Activated naive CD8-positive, alpha-beta T cell treated with anti-CD3 and anti-CD28 coated beads, Interleukin-2, amount 10 ng/mL, durations not matched to agents 7 days and 5 days (primary cell): ENCODE data around the gene CSMD2. TPM values are rescaled to one million over a fixed set of nuclear protein-coding genes. Genes with fewer than 3 reads are reported as not detected.
"Not testable (repeated sequence)": the region's sequence is repeated elsewhere in the genome, so short reads cannot be mapped to it uniquely, and the experiment has no call there.

Source experiments
- ATAC-seq: fragments of 150-1000 bp; cut with Tn5 transposase; one replicate; pipeline ENCODE4 v1.10.0; 2021; ENCODE audit warnings: low read depth, moderate library complexity
- POLR2A ChIA-PET: fragments of 350-600 bp; sonication (Branson Sonifier 250); formaldehyde crosslinking; loops from one replicate; lab custom pipeline; 2021; ENCODE audit warnings: antibody characterized with exemption; lab: Charles Lee
- DNase-seq: peaks from one replicate; pipeline ENCODE4 v3.0.0; 2021
- H3K27ac Mint-ChIP-seq: one replicate; pipeline ENCODE4 v1.8.0; 2022; ENCODE audit warnings: mild to moderate bottlenecking, mixed read lengths
- H3K27me3 Mint-ChIP-seq: one replicate; pipeline ENCODE4 v1.8.0; 2022; ENCODE audit warnings: mild to moderate bottlenecking, moderate library complexity, mixed read lengths
- H3K36me3 Mint-ChIP-seq: one replicate; pipeline ENCODE4 v1.8.0; 2021; ENCODE audit warnings: mild to moderate bottlenecking, mixed read lengths
- H3K4me1 Mint-ChIP-seq: one replicate; pipeline ENCODE4 v1.8.0; 2021; ENCODE audit warnings: mixed read lengths
- H3K4me3 Mint-ChIP-seq: one replicate; pipeline ENCODE4 v1.8.0; 2022; ENCODE audit warnings: mild to moderate bottlenecking, moderate library complexity, mixed read lengths
- H3K9me3 Mint-ChIP-seq: one replicate; pipeline ENCODE4 v1.8.0; 2021; ENCODE audit warnings: mixed read lengths
- total RNA-seq, 2 experiments: library from RNA; stranded (reverse); gene quantifications; one replicate each; pipeline ENCODE4 v1.2.3, GENCODE V29; 2021

Gene CSMD2
- not detected for total RNA-seq

DNA sequence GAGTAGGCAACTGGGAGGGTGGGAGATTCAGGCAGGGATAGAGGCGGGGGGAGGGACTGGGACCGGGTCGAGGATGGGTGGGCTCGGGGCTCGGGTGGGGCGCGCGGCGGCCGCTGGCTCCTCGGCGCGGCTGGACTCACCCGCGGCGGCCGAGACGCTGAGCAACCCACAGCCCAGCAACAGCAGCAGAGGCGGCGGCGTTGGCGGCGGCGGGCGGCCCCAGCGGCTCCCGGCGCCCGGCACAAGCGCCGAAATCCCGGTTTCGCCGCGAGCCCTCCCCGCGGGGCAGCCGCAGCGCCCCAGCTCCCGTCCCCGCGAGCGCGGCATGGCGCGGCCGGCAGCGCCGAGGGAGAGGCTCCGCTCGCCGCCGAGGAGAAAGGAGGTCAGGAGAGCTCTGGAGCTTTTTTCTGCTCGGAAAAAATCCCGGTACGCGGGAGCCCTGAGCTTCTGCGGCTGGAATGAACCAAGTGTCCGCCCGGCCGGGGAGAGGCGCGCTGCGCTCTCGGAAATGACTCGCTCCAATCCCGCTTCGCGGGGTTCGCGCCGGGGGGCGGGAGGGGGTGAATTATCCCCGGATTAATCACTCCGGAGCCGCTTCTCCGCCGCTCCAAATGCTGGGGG lies at the start of gene CSMD2:
Gene CSMD2 (minus strand): TSS at position 460 of the 621 bp plus-strand sequence. CDS start 133 bp downstream, at position 327.
- no peak within 1 kb of the TSS for H3K27ac Mint-ChIP-seq
- H3K4me3 Mint-ChIP-seq, result peak within 1 kb of the TSS; percentile 42
- POLR2A ChIA-PET, result interaction anchor here (0.6 kb wide), 1 partner anchor 15 kb away, joined by 3 read pairs; no protein-coding TSS in a partner anchor
- H3K9me3 Mint-ChIP-seq, result no peaks in the 10 kb centered on the region
- DNase-seq, result no peak
- ATAC-seq, result no peak
- H3K36me3 Mint-ChIP-seq, result no peaks in the 10 kb centered on the region
- H3K4me1 Mint-ChIP-seq, result peaks cover 4% of the 10 kb centered on the region
- peaks cover 77% of the 10 kb centered on the region for H3K27me3 Mint-ChIP-seq

GRCh38 chr1:34213956-34214355 lies 48.9 kb upstream of the CSMD2 start:
- Mint-ChIP-seq H3K4me1 (no peaks in the 10 kb centered on the region), H3K27ac (no peak overlapping the region), H3K9me3 (no peaks in the 10 kb centered on the region), H3K27me3 (no peaks in the 10 kb centered on the region), H3K36me3 (no peaks in the 10 kb centered on the region), H3K4me3 (no peak overlapping the region)
- POLR2A ChIA-PET, result no interaction called here
- ATAC-seq, result no peak
- DNase-seq, result no peak

GRCh38 chr1:34212673-34213072 lies 47.6 kb upstream of the CSMD2 start:
- no peaks in the 10 kb centered on the region for H3K4me1 Mint-ChIP-seq
- ATAC-seq (no peak), DNase-seq (no peak)
- H3K27ac Mint-ChIP-seq, result no peak overlapping the region
- H3K36me3 Mint-ChIP-seq, result no peaks in the 10 kb centered on the region
- H3K4me3 Mint-ChIP-seq, result no peak overlapping the region
- POLR2A ChIA-PET, result no interaction called here
- no peaks in the 10 kb centered on the region for H3K9me3 Mint-ChIP-seq
- H3K27me3 Mint-ChIP-seq, result no peaks in the 10 kb centered on the region

DNA sequence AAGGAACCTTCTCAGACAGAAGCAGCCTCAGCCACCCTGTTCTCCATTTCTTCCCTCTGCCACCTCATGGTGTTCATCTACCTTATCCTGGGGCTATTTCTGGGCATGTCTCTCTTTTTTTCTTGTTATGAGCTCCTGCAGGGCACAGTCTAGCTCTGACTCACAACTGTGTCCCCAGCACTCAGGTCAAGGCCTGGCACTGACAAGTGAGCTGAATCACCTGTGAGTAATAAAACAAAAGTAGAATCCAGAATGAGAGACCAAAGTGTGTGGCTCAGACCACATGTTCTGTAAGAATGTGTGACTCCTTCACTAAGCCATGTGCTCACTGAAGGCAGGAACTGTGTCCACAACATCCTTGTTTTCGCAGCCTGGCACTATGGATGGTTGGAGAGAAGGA lies 34.9 kb upstream of the CSMD2 start:
- Mint-ChIP-seq H3K36me3 (no peaks in the 10 kb centered on the region), H3K9me3 (no peaks in the 10 kb centered on the region), H3K4me3 (no peak overlapping the region), H3K27me3 (peaks cover 1% of the 10 kb centered on the region), H3K4me1 (no peaks in the 10 kb centered on the region), H3K27ac (no peak overlapping the region)
- POLR2A ChIA-PET, result no interaction called here
- DNase-seq, result no peak
- no peak for ATAC-seq

- no peak for DNase-seq
- H3K36me3 Mint-ChIP-seq, result no peaks in the 10 kb centered on the region
- no peaks in the 10 kb centered on the region for H3K4me1 Mint-ChIP-seq
- peaks cover 12% of the 10 kb centered on the region for H3K9me3 Mint-ChIP-seq
- POLR2A ChIA-PET, result no interaction called here
- H3K27ac Mint-ChIP-seq, result no peak overlapping the region
- ATAC-seq, result no peak
- peaks cover 2% of the 10 kb centered on the region for H3K27me3 Mint-ChIP-seq
- H3K4me3 Mint-ChIP-seq, result no peak overlapping the region
These were observed 27.6 kb upstream of the CSMD2 start for GRCh38 chr1:34192621-34193020.

- Mint-ChIP-seq H3K4me1 (no peaks in the 10 kb centered on the region), H3K4me3 (no peak overlapping the region), H3K9me3 (peaks cover 12% of the 10 kb centered on the region), H3K36me3 (no peaks in the 10 kb centered on the region), H3K27ac (no peak overlapping the region), H3K27me3 (peaks cover 9% of the 10 kb centered on the region)
- POLR2A ChIA-PET, result no interaction called here
- DNase-seq (no peak), ATAC-seq (no peak)
These were observed 25.7 kb upstream of the CSMD2 start for GRCh38 chr1:34190692-34191091.

DNA sequence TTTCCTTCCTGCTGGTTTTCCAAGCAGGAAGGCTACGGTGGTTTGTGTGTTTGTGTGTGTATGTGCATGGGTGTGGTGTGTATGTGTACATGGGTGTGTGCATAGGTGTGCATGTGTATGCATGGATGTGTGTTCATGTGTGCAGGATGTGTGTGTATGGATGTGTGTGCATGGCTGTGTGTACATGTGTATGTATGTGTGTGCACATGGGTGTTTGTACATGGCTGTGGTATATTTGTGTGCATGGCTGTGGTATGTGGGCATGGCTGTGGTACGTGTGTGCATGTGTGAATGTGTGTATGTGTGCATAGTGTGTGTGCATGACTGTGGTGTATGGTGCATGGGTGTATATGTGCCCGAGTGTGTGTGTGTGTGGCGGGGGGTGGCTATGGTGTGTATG lies 24.0 kb upstream of the CSMD2 start:
- Mint-ChIP-seq H3K27ac (no peak overlapping the region), H3K9me3 (peaks cover 12% of the 10 kb centered on the region), H3K27me3 (peaks cover 10% of the 10 kb centered on the region), H3K36me3 (no peaks in the 10 kb centered on the region), H3K4me3 (no peak overlapping the region), H3K4me1 (no peaks in the 10 kb centered on the region)
- ATAC-seq (no peak), DNase-seq (no peak)
- POLR2A ChIA-PET, result no interaction called here

DNA sequence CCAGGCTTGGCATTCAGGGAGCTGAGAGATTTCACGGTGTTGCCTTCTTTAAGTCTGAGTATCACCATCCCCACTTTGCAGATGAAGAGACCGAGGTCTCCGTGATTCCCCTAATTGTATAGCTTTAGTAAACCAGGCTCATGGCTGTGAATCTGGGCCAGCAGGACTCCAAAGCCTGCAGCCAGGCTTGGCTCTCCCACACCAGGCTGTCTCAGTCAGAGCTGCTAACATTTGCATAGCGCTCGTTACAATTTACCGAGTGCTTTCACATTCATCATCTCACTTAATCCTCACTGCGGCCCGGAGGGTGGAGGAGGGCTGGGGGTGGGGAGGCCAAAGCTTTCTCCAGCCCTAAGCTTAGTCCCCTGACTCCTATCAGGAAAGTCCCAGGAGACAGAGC lies 23.4 kb upstream of the CSMD2 start:
- H3K36me3 Mint-ChIP-seq, result no peaks in the 10 kb centered on the region
- H3K4me1 Mint-ChIP-seq, result no peaks in the 10 kb centered on the region
- H3K9me3 Mint-ChIP-seq, result peaks cover 14% of the 10 kb centered on the region
- H3K4me3 Mint-ChIP-seq, result no peak overlapping the region
- DNase-seq (no peak), ATAC-seq (no peak)
- H3K27me3 Mint-ChIP-seq, result peaks cover 14% of the 10 kb centered on the region
- POLR2A ChIA-PET, result no interaction called here
- H3K27ac Mint-ChIP-seq, result no peak overlapping the region

- H3K27me3 Mint-ChIP-seq, result peaks cover 14% of the 10 kb centered on the region
- POLR2A ChIA-PET, result no interaction called here
- DNase-seq, result no peak
- H3K4me1 Mint-ChIP-seq, result no peaks in the 10 kb centered on the region
- peaks cover 14% of the 10 kb centered on the region for H3K9me3 Mint-ChIP-seq
- H3K4me3 Mint-ChIP-seq, result no peak overlapping the region
- no peaks in the 10 kb centered on the region for H3K36me3 Mint-ChIP-seq
- H3K27ac Mint-ChIP-seq, result no peak overlapping the region
- ATAC-seq, result no peak
These were observed 21.9 kb upstream of the CSMD2 start for GRCh38 chr1:34186741-34187494.

DNA sequence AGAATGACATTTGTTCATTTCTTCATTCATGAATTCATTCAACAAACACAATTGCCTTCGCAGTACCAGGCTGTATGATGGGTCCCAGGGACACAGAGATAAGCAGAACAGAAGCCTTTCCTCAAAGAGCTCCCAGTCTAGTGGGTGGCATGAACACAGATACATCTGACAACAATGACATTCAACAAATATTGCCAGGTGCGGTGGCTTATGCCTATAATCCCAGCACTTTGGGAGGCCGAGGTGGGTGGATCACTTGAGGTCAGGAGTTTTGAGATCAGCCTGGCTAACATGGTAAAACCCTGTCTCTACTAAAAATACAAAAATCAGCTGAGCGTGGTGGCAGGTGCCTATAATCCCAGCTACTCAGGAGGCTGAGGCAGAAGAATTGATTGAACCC lies 18.4 kb upstream of the CSMD2 start:
- H3K36me3 Mint-ChIP-seq, POLR2A ChIA-PET, H3K27ac Mint-ChIP-seq, DNase-seq, H3K9me3 Mint-ChIP-seq, H3K4me1 Mint-ChIP-seq, H3K4me3 Mint-ChIP-seq, ATAC-seq: not testable (repeated sequence)
- H3K27me3 Mint-ChIP-seq, result peaks cover 14% of the 10 kb centered on the region

GRCh38 chr1:34178072-34178471 lies 13.0 kb upstream of the CSMD2 start:
- peaks cover 31% of the 10 kb centered on the region for H3K27me3 Mint-ChIP-seq
- no peak overlapping the region for H3K27ac Mint-ChIP-seq
- POLR2A ChIA-PET, result no interaction called here
- DNase-seq, result no peak
- H3K4me1 Mint-ChIP-seq, result no peaks in the 10 kb centered on the region
- H3K36me3 Mint-ChIP-seq, result no peaks in the 10 kb centered on the region
- no peak for ATAC-seq
- no peaks in the 10 kb centered on the region for H3K9me3 Mint-ChIP-seq
- no peak overlapping the region for H3K4me3 Mint-ChIP-seq

- H3K4me3 Mint-ChIP-seq, result no peak within 1 kb of the TSS
- H3K4me1 Mint-ChIP-seq, result no peaks in the 10 kb centered on the region
- no peaks in the 10 kb centered on the region for H3K36me3 Mint-ChIP-seq
- POLR2A ChIA-PET, result no interaction called here
- ATAC-seq (no peak), DNase-seq (no peak)
- H3K9me3 Mint-ChIP-seq, result no peaks in the 10 kb centered on the region
- peaks cover 31% of the 10 kb centered on the region for H3K27me3 Mint-ChIP-seq
- no peak within 1 kb of the TSS for H3K27ac Mint-ChIP-seq
These were observed 12.0 kb upstream of the CSMD2 start, which contains the start of gene C1orf94 for GRCh38 chr1:34176830-34177603. Gene C1orf94, plus strand, starts transcription at chr1:34176907. Its CDS starts 883 bp downstream, at chr1:34177790.

- Mint-ChIP-seq H3K36me3 (no peaks in the 10 kb centered on the region), H3K27ac (no peak overlapping the region), H3K4me3 (no peak overlapping the region), H3K9me3 (no peaks in the 10 kb centered on the region), H3K4me1 (no peaks in the 10 kb centered on the region), H3K27me3 (peaks cover 36% of the 10 kb centered on the region)
- DNase-seq (no peak), ATAC-seq (no peak)
- POLR2A ChIA-PET, result no interaction called here
These were observed 10.7 kb upstream of the CSMD2 start for GRCh38 chr1:34175744-34176143.
